SIG-M5 treated with dmso at 0.1 percent for 504 hours (cell line): ENCODE measurements around the gene MYO18A.
"Not testable (repeated sequence)": the region's sequence is repeated elsewhere in the genome, so short reads cannot be mapped to it uniquely, and the experiment has no call there.

Source experiments
- DNase-seq: peaks from one replicate; lab custom pipeline; 2025; ENCODE audit not compliant: unreplicated experiment; lab: John Stamatoyannopoulos, UW

Gene MYO18A, protein sequence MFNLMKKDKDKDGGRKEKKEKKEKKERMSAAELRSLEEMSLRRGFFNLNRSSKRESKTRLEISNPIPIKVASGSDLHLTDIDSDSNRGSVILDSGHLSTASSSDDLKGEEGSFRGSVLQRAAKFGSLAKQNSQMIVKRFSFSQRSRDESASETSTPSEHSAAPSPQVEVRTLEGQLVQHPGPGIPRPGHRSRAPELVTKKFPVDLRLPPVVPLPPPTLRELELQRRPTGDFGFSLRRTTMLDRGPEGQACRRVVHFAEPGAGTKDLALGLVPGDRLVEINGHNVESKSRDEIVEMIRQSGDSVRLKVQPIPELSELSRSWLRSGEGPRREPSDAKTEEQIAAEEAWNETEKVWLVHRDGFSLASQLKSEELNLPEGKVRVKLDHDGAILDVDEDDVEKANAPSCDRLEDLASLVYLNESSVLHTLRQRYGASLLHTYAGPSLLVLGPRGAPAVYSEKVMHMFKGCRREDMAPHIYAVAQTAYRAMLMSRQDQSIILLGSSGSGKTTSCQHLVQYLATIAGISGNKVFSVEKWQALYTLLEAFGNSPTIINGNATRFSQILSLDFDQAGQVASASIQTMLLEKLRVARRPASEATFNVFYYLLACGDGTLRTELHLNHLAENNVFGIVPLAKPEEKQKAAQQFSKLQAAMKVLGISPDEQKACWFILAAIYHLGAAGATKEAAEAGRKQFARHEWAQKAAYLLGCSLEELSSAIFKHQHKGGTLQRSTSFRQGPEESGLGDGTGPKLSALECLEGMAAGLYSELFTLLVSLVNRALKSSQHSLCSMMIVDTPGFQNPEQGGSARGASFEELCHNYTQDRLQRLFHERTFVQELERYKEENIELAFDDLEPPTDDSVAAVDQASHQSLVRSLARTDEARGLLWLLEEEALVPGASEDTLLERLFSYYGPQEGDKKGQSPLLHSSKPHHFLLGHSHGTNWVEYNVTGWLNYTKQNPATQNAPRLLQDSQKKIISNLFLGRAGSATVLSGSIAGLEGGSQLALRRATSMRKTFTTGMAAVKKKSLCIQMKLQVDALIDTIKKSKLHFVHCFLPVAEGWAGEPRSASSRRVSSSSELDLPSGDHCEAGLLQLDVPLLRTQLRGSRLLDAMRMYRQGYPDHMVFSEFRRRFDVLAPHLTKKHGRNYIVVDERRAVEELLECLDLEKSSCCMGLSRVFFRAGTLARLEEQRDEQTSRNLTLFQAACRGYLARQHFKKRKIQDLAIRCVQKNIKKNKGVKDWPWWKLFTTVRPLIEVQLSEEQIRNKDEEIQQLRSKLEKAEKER (N-terminal part only)

DNA sequence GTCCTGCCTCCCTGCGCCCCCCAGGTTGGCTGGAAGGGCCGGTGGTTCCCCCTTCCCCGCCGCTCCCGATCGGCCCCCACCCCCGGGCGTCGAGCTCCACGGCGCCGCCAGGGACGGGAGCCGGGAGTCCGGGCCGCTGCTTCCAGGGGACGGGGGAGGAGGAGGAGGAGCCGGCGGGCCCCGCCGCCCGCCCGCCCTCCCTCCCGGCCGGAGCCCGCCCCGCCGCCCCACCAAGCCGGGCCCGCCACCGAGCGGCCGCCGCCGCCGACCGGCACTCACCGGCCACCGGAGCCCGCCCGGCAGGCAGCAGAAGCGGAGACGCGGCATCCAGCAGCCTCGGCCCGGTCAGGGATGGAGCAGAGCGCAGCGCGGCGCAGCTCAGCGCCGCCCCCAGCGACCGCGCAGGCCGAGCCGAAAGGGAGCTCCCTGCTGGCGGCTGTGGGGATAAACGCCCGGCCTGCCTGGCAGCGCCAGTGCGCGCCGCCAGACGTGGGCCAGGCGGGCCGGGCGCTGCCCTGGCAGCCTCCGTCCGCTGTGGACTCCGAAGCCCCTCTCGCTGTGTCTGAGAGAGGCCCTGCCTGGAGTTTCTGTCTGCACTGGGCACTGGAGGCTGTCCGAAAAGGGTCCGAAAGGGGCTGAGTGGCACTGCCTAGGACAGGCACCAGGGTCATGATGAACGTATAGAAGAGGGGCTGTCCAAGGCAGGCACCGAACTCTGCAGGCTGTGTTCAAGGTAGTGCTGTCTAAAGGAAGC, at the start of gene MYO18A:
MYO18A (minus strand) TSS at position 365 of the 754 bp plus-strand sequence. CDS start 13,458 bp downstream, outside the sequence.
- peak; percentile 76 for DNase-seq

DNA sequence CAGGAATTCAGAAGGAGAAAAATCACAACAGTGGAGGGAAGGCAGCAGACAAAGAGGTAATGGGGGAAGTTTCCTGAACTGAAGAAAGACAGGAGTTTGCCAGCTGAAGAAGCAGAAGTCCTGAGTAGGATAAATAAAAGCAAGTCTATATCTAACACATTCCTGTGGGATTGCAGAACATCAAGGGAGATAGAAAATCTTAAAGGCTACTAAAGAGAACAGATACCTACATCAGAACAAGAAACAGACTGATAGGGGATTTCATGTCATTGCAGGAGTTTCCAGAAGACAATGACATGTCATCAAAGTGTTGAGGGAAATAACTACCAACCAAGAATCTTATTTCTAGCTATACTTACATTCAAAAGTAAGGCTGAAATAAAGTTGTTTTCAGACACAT, 45.2 kb upstream of the MYO18A start:
- no peak for DNase-seq

DNA sequence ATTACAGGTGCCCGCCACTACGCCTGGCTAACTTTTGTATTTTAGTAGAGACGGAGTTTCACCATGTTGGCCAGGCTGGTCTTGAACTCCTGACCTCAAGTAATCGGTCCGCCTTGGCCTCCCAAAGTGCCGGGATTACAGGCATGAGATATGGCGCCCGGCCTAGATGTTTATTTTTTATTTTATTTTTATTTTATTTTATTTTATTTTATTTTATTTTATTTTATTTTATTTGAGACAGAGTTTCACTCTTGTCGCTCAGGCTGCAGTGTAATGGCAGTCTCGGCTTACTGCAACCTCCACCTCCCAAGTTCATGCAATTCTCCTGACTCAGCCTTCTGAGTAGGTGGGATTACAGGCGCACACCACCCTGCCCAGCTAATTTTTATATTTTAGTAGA, 41.1 kb upstream of the MYO18A start:
- DNase-seq = not testable (repeated sequence)

DNA sequence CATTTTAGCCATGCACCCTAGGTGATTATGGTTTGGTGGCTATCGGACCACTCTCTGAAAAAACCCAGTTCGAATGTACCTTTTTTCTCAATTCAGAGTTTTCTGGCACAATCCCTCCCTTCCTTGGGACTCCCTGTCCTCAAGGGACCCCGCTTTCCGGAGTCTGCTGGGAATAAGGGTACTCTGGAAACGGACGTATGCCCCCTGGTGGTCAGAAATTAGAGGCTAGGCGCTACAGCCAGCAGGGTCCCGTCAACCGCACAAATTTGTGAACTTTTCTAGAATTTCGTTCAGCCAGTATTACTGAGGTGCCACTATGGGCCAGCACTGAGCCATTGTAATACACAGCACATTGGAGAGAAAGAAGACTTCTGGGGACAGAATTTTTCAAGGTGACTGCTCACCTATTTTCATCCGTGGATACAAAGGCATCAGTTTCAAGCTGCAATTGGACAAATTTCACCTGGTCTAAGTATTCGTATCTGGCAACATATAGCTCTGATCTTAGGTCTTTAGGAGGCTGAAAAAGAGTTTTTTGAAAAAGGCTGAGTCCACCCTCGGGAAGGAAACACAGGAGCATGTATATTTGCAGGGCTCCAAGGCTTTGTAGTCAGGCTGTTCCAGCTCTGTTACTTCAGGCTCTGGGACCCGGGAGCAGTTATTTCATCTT, 39.3 kb upstream of the MYO18A start:
- DNase-seq = peak; percentile 69

DNA sequence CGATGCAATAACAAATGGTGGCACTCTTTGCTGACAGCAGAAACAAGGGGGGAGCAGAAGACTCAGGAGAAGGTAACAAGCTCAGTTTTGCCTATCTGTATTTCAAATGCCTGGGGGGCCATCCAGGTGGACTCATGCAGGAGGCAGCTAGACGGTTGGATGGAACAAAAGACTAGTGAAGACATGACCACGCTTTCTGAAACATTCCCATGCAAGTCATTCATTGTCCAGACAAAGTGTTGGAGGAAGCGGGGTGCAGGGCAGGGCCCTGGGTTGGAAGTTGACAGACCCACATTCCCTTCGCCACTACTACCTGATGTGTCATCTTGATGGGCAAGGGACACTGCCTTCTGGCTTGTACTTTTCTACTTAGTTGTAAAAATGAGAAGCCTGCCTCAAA, 36.7 kb upstream of the MYO18A start:
- DNase-seq = no peak

DNA sequence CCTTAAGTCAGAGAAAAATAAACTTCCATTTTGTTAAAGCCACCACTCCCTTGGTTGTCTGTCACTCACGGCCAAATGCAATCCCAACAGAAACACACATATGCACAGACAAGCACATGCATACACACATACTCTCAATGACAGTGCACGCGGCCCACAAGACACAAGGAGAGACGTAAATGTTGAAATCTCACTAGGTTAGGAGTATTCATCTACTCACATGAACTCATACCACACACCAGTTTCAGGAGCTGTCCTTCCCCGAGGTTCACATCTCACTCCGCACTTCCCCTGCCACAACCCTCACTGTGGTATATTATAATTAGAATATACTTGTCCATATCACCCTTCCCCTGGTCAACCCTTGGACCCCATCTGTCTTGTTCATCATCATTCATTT, 36.0 kb upstream of the MYO18A start:
- DNase-seq = no peak

DNA sequence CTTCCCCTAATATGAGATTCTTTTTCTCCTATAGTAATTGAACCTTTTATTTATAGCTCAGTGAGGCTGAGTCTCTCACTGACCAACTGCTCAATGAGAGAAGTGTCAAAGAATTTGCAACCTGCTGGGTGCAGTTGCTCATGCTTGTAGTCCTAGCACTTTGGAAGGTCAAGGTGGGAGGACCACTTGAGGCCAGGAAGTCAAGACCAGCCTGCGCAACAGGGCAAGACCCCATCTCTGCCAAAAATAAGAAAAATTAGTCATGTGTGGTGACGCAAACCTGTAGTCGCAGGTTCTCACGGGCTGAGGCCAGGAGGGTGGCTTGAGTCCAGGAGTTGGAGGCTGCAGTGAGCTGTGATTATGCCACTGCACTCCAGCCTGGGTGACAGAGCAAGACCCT, 35.5 kb upstream of the MYO18A start:
- DNase-seq = no peak

DNA sequence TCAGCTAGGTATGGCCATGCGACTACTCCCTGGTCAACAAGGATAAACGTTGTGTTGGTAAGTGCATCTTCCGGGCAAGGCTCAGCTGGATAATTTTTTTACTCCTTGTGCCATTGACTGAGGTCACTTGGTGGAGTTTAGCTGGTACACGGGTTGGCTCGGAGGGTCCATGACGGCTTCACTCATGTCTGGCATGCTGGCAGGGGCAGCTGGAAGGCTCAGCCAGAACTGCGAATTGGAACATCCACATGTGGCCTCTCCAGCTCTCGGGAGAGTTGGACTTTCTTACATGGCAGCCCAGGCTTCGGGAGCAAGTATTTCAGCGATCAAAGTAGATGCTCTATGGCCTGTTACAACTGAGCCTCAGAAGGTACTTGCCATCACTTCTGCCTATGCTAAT, 35.0 kb upstream of the MYO18A start:
- no peak for DNase-seq

DNA sequence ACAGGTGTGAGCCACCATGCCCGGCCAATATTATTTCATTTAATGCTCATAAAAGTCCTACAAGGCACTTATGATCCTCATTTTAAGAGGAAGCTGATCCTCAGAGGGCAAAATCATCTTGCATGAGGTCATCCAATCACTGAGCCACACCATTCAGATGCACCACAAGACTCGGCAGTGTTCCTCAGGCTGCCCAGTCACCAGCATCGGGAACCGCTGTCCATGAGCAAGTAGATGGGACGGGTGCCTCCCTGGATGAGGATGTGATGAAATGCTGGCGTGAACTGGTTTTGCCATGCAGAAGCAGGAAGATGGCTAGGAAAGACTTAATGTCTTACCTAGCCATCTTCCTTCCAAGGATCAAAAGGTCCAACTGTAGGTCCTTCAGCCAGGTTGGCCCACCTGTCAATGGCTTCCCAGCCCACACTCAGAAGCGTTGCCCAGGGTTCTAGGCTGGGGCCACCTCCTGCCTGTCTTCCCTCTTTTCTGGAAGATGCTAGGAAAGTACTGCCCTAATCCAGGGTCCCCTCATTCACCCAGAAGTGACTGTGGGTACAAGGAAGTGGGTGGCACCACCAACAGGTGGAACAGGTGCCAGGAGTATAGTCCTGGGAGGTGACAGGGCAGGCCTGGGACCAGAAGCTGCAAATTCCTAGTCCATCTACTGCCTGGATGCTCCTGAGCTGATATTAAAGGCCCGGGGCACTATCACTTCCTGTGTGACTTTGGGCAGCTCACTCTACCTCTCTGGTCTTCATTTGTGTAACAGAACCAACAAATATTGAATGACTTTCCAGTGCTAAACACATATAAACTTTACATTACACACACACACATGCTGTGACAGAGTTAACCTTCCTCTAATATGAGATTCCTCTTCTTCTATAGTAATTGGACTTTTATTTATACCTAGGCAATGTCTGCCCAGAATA, 34.3 kb upstream of the MYO18A start:
- no peak for DNase-seq

DNA sequence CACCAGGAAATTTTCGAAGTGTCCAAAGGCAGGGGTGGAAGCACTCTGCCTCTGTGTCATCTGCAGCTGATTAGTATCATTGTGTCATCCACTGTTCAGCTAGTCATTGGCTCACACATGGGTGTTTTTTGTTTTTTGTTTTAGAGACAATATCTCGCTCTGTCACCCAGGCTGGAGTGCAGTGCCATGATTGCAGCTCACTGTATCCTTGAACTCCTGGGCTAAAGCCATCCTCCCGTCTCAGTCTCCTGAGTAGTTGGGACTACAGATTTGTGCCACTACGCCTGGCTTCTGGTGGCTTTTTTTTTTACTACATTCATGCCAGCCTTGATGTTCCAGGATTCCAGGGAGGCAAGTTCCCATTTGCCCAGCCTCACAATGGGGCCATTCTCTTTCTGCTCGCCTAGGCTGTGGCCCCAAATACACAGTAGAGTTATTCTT, 32.5 kb upstream of the MYO18A start:
- DNase-seq = no peak

DNA sequence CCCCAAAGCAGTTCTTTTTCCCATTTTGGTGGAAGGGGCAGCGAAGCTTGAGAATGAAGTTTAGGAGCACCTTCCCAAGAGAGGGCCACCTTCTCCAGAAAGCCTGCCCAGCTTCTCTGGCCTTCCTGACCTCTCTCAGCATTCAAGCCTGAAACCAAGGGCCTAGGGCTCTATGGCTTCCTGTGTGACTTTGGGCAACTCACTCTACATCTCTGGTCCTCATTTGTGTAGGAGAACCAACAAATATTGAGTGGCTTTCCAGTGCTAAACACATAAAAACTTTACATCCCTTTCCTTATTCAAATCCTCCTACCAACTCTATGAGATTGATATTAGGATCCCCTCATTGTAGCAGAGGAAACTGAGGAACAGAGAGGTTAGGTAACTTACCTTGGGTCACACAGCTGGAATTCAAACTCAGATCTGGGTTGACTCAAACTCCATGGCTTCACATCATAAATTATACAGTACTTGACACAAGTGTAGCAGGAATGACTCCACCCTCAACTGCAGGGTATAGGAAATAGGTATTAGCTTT, 32.0 kb upstream of the MYO18A start:
- no peak for DNase-seq

DNA sequence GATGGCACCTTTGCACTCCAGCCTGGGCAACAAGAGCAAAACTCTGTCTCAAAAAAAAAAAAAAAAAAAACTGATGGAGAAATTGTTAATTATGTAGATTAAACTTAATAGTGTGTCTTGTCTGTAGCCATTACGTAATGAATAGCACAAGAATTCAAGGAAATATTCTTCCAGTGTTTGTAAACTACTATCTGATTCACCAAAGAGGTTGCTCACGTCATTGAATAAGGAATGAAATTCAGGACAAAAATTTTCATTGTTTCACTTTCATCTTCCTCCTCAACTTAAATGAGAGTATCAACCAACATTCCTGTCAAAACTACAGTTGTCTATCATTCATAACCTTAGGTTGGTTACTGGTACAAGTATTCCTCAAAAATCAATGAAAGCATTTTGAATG, 30.7 kb upstream of the MYO18A start:
- no peak for DNase-seq

DNA sequence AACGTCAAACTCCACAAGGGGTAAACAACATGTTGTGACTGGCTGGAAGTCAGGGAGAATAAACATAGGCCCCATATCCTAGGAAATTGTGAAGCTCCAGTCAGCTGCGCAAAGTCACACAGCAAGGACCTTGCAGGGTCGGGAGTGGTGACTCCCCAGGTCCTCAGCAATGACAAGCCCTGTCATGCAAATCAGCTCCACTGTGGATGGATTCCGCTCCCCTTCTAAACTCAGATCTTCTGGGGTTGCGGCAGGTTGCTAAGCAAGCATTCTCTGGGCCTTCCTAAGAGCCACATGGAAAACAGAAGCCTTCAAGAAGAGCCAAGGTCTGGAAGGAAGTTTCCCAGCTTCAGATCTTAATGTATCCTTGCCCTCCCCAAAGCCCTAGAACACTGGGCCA, 28.9 kb upstream of the MYO18A start:
- DNase-seq = no peak

DNA sequence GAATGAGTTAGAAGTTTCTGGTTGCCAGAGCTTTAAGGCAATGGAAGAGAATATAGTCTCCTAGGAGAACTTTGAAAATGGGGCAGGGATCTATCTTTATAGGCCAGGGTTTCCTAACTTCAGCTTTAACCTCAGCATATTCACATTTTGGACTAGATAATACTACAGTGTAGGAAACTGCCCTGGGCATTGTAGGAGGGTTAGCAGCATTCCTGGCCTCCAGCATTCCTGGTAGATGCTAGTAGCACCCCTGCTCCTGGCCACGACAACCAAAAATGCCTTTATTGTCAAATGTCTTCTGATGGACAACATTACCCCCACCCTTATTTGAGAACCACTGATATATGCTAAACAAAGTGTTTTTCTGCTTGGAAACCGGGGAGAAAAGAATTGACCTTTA, 27.8 kb upstream of the MYO18A start:
- DNase-seq = no peak

DNA sequence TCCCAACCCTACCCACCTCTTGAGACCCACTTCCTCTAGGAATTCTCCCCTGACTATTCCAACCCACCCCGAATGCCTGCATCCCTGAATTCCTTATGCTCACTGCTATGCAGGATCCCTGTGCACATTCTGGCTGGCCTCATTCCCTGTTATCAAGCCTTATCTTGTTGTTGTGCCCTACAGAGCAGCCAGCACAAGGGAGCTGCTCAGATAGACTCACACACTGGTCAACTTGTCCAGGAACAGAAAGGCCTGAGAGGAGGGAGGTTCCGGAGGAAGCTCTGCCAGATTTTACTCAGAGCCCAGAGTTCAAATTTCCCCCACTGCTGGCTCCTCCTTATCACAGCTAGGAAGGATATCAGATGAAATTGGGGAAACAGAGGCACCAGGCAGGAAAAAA, 24.8 kb upstream of the MYO18A start:
- DNase-seq = no peak

DNA sequence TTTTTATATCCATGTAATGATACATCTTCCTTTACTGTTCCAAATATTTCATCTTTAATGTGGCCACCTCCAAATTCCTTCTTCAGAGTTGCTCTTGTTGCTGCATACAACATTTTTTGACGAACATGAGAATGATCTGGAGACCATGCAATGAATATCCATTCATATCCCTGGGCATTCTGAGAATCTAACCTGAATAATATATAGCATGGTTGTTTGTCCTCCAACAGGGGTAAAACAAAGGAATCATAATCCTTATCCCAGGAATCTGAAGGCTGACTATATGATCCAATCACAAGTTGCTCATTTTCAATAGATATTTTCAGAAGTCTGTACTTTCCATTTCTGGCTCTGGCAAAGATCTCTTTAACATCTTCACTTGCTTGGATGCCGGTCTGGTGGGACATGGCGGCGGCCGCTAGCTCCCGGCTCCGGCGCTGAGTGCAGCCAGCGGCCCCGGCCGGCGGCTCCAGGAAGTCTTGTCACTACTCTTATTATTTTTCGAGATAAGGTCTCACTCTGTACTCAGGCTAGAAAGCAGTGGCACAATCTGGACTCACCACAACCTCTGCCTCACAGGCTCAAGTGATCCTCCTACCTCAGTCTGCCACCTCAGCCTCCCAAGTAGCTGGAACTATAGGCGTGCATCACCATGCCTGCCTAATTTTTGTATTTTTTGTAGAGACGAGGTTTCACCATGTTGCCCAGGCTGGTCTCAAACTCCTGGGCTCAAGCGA, 24.0 kb upstream of the MYO18A start:
- DNase-seq = not testable (repeated sequence)

DNA sequence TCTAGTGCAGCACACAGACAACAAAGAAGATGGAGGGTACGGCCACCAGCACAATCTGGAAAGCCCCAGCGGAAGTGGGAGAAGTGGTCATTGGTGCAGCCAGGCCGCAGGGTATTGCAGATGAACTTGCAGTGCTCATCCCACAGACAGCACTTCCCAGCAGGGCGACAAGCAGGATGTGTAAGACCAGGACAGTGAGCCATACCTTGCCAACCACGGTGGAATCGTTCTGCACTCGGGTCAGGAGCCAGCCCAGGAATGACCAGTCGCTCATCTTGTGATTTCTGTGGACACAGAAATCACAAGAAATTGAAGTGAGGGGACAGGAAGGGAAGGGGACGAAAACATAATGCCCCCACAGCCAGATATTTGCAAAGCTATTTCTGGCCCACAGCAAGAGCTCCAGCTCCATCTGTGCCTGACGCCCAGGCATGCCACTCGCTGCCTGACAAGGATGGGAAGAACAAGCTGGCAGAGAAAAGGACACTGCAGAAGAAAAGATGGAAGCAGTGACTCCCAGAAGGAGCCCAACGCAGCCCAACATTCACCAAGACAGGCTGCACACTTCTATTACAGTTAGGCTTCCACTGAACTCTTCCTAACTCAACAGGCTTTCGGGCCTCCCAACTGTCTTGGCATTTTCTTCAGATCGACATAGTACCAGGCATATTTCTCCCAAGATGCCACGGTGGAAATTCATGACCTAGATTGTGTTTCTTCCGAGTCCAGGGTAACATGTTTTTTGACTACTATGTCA, 17.5 kb upstream of the MYO18A start:
- DNase-seq = no peak
